Measurements from ENCODE around the gene HSPG2. TPM values are rescaled to one million over a fixed set of nuclear protein-coding genes. Genes with fewer than 3 reads are reported as not detected.

HSPG2 gene
- total and polyA plus RNA-seq, 2 donors (not counting 1 experiment from before 2014, with no cell fraction given) = 2.0 to 4.5 TPM

DNA sequence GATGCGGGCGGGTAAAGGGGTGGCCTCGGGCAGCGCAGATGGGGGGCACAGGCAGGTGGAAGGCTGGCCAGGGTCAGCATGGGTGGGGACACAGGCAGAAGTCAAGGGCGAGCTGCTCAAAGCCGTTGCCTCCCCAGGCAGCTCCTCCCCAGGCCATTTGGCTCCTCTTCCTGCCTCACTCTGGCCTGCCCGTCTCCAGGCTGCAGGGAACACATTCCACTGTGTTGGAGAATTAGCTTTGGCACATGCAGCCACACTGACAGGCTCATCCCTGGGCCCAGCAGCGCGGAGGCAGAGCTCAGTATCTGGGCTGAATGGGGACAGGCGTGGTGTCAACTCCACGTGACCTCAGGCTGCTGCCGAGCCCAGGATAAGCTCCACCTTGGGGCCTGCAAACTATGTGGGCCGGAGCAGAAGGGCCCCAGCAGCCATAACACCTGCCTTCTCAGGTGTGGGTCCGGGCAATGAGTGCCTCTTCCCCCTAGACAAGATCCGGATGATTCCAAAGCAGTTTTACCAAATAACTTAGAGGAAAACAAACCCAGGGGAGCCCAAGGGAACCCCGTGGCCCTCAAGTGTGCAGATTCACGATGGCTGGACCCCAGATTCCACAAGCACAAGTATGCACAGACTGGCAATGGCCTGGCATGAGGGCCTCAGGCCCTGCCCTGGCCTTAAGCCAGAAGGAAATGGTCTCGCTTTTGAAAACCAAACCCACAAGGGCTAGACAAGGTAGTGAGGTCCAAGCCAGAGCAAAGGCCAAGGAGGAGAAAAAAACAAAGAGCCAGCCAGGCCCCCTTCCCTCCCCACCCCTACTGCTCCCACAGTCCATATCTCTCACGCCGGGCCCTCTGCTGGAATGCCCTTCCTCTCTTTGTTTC lies 40.2 kb downstream of the HSPG2 start:
- H2AFZ ChIP-seq (ENCODE audit: insufficient read depth, low read depth, low read length, poor library complexity, severe bottlenecking) = no peak overlapping the region
- H3K9me3 ChIP-seq (ENCODE audit: control extremely low read depth in 1 of 3, control insufficient read depth in 2 of 3, insufficient read depth in 1 of 3, low read length in 2 of 3) = no peaks in the 10 kb centered on the region
- H3K27me3 ChIP-seq (replicated peaks in 1 of 4; ENCODE audit: control extremely low read depth in 1 of 4, control insufficient read depth in 3 of 4, insufficient read depth in 4 of 4, low read length in 3 of 4) = no peaks in the 10 kb centered on the region
- H4K20me1 ChIP-seq (ENCODE audit: control insufficient read depth, insufficient read depth, low read length, poor library complexity, severe bottlenecking) = no peaks in the 10 kb centered on the region
- WGBS (ENCODE audit: insufficient coverage) = 94% methylated on average over 17 of the region's 20 CpGs
- CTCF ChIA-PET = no interaction called here
- TF ChIP-seq, protein P1, sequence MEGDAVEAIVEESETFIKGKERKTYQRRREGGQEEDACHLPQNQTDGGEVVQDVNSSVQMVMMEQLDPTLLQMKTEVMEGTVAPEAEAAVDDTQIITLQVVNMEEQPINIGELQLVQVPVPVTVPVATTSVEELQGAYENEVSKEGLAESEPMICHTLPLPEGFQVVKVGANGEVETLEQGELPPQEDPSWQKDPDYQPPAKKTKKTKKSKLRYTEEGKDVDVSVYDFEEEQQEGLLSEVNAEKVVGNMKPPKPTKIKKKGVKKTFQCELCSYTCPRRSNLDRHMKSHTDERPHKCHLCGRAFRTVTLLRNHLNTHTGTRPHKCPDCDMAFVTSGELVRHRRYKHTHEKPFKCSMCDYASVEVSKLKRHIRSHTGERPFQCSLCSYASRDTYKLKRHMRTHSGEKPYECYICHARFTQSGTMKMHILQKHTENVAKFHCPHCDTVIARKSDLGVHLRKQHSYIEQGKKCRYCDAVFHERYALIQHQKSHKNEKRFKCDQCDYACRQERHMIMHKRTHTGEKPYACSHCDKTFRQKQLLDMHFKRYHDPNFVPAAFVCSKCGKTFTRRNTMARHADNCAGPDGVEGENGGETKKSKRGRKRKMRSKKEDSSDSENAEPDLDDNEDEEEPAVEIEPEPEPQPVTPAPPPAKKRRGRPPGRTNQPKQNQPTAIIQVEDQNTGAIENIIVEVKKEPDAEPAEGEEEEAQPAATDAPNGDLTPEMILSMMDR (IDR thresholded peaks at IDR 0.05) = no peak
- no peak for TF ChIP-seq EZH2 (IDR thresholded peaks at IDR 0.05; ENCODE audit: borderline replicate concordance, insufficient read depth, low read depth, low read length, poor library complexity, severe bottlenecking)
- intact Hi-C loops (cut with micrococcal nuclease) = no loop called here
- H3K4me2 ChIP-seq (replicated peaks; ENCODE audit: low read depth, low read length, poor library complexity, severe bottlenecking) = no peak overlapping the region
- Mint-ChIP-seq H3K27ac (no peak overlapping the region), H3K4me1 (no peaks in the 10 kb centered on the region), H3K27me3 (peaks cover 12% of the 10 kb centered on the region), H3K4me3 (no peak overlapping the region), H3K9me3 (ENCODE audit: insufficient read depth) (no peaks in the 10 kb centered on the region)
- H3K9ac ChIP-seq (ENCODE audit: low read length) = no peak overlapping the region
- no peak overlapping the region for H3K27ac ChIP-seq (ENCODE audit: low read length in 2 of 2)
- DNase-seq = no peak
- no peak for ATAC-seq (ENCODE audit: low read depth)
- H3K4me1 ChIP-seq (ENCODE audit: control insufficient read depth in 2 of 2, insufficient read depth in 2 of 2, low read length in 2 of 2) = no peaks in the 10 kb centered on the region
- no peaks in the 10 kb centered on the region for H3K79me2 ChIP-seq (ENCODE audit: control insufficient read depth, insufficient read depth, low read length)
- no peaks in the 10 kb centered on the region for H3K36me3 ChIP-seq (replicated peaks in 1 of 2; ENCODE audit: control extremely low read depth in 1 of 2, control insufficient read depth in 1 of 2, extremely low read depth in 1 of 2, insufficient read depth in 2 of 2, low read length in 1 of 2)
- POLR2A ChIA-PET = no interaction called here
- no peak overlapping the region for H3K4me3 ChIP-seq (ENCODE audit: control extremely low read depth in 1 of 5, extremely low read depth in 1 of 5, insufficient read depth in 1 of 5, low read depth in 2 of 5, low read length in 4 of 5)

DNA sequence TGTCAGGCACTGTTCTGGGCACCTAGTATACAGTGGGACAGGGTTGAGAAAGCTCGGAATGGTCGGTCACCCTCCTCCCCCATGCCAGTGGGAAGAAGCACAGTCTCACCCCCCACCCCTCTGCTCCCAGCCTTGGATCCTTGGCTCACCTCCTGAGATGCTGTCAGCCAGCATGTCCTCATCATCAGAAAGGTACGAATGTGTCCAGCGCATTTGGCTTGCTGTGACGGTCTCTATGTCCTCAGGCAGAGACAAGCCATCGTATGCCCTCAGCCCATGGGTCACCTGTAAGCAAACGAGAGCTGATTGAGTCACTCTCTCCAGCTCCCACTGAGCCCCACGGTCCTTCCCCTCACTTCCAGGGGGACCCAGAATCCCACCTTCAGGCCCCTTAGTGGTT lies 41.1 kb downstream of the HSPG2 start:
- intact Hi-C loops (cut with micrococcal nuclease) = no loop called here
- Histone ChIP-seq H2AFZ (ENCODE audit: insufficient read depth, low read depth, low read length, poor library complexity, severe bottlenecking) (no peak overlapping the region), H3K4me2 (replicated peaks; ENCODE audit: low read depth, low read length, poor library complexity, severe bottlenecking) (no peak overlapping the region), H3K36me3 (replicated peaks in 1 of 2; ENCODE audit: control extremely low read depth in 1 of 2, control insufficient read depth in 1 of 2, extremely low read depth in 1 of 2, insufficient read depth in 2 of 2, low read length in 1 of 2) (no peaks in the 10 kb centered on the region), H3K4me3 (ENCODE audit: control extremely low read depth in 1 of 5, extremely low read depth in 1 of 5, insufficient read depth in 1 of 5, low read depth in 2 of 5, low read length in 4 of 5) (no peak overlapping the region), H3K4me1 (ENCODE audit: control insufficient read depth in 2 of 2, insufficient read depth in 2 of 2, low read length in 2 of 2) (no peaks in the 10 kb centered on the region), H3K9me3 (ENCODE audit: control extremely low read depth in 1 of 3, control insufficient read depth in 2 of 3, insufficient read depth in 1 of 3, low read length in 2 of 3) (no peaks in the 10 kb centered on the region), H3K27ac (ENCODE audit: low read length in 2 of 2) (no peak overlapping the region), H3K27me3 (replicated peaks in 1 of 4; ENCODE audit: control extremely low read depth in 1 of 4, control insufficient read depth in 3 of 4, insufficient read depth in 4 of 4, low read length in 3 of 4) (no peaks in the 10 kb centered on the region), H3K79me2 (ENCODE audit: control insufficient read depth, insufficient read depth, low read length) (no peaks in the 10 kb centered on the region), H4K20me1 (ENCODE audit: control insufficient read depth, insufficient read depth, low read length, poor library complexity, severe bottlenecking) (no peaks in the 10 kb centered on the region), H3K9ac (ENCODE audit: low read length) (no peak overlapping the region)
- Mint-ChIP-seq H3K27me3 (peaks cover 9% of the 10 kb centered on the region), H3K4me3 (no peak overlapping the region), H3K4me1 (no peaks in the 10 kb centered on the region), H3K9me3 (ENCODE audit: insufficient read depth) (no peaks in the 10 kb centered on the region), H3K27ac (no peak overlapping the region)
- POLR2A ChIA-PET = no interaction called here
- ATAC-seq (ENCODE audit: low read depth) (no peak), DNase-seq (no peak)
- CTCF ChIA-PET = no interaction called here
- no peak for TF ChIP-seq EZH2 (IDR thresholded peaks at IDR 0.05; ENCODE audit: borderline replicate concordance, insufficient read depth, low read depth, low read length, poor library complexity, severe bottlenecking)
- TF ChIP-seq, protein P1 (IDR thresholded peaks at IDR 0.05) = no peak
- 86% methylated on average over 8 of the region's 8 CpGs for WGBS (ENCODE audit: insufficient coverage)

Data from B cell (primary cell).